Measurements from ENCODE around the gene GIPR.
"Not testable (repeated sequence)": the region's sequence is repeated elsewhere in the genome, so short reads cannot be mapped to it uniquely, and the experiment has no call there.

The GIPR gene

DNA sequence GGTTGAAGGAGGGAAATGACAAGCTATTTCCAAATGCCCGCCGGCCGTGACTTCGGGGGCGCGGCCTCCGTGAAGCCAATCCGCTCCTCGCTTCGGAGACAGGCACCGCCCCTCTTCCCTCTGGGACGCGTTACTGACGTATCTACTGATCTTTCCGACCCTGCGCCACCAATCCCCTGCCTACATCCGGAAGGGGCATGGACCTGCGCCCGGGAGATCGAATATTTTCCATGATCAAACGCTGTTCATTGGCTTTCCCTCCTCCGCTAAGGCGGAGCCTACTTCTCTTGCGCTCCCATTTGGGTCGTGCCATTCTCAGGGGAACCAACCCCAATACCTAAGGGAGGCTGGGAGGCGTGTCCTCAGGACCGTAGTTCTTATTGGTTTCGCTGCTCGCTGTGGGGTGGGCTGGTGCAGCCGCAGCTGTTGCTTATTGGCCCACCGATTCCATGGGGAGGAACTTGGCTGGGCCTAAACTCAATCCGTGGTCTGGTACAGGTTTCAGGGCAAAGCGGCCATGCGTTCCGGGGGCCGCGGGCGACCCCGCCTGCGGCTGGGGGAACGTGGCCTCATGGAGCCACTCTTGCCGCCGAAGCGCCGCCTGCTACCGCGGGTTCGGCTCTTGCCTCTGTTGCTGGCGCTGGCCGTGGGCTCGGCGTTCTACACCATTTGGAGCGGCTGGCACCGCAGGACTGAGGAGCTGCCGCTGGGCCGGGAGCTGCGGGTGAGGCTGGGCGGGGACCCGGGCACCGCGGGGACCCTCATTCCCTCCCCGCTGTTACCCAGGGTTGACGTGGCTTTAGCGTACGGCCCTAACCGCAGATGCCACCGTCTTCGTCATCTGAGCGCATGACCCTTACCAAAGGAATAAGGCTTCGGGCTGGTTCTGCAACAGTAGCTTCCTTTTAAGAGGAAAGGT, 24.4 kb downstream of the GIPR start, which contains the start of gene QPCTL:
QPCTL (plus strand) TSS at position 480 of the 919 bp plus-strand sequence; CDS start at position 518, 38 bp downstream.
- peak; percentile 100 for DNase-seq

DNA sequence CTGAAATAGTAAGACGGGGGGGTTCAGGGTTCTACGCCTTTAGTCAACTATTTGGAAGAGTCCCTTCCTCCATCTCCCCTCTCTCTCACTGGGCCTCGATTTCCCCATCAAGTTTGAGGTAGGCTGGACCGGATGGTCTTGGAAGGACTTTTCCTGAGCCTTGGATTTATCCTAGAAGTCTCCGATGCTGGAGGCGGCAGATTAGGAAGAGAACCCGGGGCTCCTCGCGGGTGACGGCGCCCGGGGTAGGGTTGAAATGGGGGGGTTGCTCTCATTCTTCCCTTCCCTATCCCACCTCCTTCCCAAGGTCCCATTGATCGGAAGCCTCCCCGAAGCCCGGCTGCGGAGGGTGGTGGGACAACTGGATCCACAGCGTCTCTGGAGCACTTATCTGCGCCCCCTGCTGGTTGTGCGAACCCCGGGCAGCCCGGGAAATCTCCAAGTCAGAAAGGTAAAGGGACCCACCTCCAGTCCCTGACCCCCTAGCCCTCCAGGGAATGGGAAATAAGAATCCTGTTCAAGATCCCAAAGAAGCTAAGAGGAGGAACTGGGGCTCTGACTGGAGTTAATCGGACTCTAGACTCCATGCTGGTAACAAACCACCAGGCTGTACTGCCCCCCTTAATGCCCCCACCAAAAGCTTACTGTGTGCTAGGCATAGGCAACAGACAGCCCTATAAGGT, 25.2 kb downstream of the GIPR start:
- peak; percentile 58 for DNase-seq

GRCh38 chr19:45701676-45702075, 33.7 kb downstream of the GIPR start:
- DNase-seq, result no peak

- DNase-seq, result no peak
Measured at GRCh38 chr19:45705115-45705514, 37.1 kb downstream of the GIPR start.

GRCh38 chr19:45705710-45706415, 37.8 kb downstream of the GIPR start:
- DNase-seq, result no peak

- DNase-seq, result no peak
Measured at GRCh38 chr19:45710356-45711130, 42.5 kb downstream of the GIPR start.

DNA sequence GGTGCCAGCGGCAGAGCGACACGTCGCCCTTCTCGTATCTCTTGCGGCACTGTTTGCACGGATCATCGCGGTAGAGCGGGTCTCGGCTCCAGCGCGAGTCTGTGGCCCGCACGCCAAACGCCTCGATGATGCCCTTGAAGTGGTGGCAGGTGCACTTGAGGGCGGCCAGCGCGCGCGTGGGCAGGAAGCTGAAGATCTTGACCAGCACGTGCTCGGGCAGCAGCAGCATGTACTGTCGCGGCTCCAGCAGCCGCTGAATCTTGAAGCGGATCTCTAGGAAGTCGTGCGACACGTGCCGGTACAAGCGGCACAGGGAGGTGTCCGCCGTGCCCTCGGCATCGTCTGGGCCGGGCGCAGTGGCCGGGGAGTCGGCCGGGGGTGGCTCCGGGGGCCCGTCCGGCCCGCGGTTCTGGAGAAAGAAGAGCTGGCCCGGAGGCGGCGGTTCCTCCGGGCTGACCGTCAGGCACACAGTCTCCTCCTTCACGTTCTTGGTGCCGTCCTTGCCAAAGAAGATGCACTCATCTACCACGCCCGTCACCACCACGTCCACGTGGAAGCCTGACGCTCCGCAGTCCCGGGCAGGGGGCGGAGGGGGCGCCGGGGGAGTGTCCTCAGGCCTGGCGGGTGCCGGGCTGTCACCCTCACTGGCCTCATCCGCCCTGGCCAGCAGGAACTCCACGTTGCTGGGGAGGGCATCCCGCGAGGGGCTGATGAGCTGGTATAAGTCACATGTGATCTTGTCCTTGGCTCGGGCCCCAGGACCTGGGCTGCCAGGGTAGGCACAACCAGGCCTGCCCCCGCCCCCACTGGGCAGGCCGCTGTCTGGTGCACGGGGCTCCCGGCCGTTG, 44.1 kb downstream of the GIPR start:
- no peak for DNase-seq

DNA sequence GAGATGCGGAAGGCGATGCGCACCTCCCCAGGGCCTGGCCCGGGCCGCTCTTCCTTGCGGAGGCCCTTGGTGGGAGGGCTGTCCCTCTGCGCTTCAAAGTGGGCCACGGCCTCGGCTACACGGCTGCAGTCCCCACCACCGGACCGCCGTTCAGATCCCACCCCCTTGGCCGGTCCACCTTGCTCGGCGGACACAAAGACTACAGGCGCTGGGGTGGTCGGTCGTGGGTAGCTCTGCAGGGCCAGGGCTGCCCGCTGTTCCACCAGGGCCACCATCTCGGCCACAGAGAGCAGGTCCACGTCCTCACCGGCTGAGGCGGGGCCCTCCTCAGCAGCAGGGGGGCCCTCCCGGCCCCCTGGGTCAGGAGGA, 44.7 kb downstream of the GIPR start:
- no peak for DNase-seq

GRCh38 chr19:45713141-45713540, 45.1 kb downstream of the GIPR start:
- no peak for DNase-seq

- DNase-seq, result no peak
Measured at GRCh38 chr19:45715139-45715538, 47.1 kb downstream of the GIPR start.

DNA sequence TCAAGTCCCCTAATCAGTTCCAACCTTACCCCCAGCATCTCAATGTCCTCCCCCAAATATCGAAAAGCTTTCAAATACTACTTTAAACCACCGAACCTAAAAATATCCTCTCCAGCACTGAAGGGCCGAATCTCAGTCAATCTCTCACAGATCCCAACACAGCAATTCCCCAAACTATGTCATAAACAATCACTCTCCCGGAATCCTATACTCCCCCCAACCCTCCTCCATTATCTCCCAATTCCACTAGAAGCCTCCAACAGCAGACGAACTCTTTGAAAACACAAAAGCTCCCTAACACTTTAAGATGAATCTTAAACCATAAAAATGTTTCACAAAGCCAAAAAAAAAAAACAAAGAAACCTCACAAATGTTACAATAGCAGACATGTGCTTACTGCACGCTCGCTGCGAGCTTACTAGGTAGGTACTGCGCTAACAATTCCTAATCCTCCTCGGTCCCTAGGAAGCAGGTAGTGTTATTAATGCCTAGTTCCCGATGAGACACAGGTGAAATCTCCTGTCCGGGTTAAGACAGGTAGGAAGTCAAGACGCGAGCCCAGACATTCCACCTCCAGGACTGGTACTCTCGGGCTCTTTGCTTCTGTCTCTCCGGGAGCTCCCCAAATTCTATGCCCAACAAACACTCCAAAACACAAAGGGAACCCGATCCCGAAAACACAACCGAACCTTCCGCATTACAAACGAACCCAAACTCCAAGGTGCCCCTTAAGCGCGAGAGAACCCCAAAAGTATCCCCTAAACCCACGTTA, 48.5 kb downstream of the GIPR start:
- DNase-seq, result peak; percentile 14

GRCh38 chr19:45717131-45717982, 49.3 kb downstream of the GIPR start:
- DNase-seq, result peak; percentile 99

- no peak for DNase-seq
Measured at GRCh38 chr19:45717983-45718650, 50.1 kb downstream of the GIPR start.

GRCh38 chr19:45720065-45720464, 52.0 kb downstream of the GIPR start:
- not testable (repeated sequence) for DNase-seq

DNA sequence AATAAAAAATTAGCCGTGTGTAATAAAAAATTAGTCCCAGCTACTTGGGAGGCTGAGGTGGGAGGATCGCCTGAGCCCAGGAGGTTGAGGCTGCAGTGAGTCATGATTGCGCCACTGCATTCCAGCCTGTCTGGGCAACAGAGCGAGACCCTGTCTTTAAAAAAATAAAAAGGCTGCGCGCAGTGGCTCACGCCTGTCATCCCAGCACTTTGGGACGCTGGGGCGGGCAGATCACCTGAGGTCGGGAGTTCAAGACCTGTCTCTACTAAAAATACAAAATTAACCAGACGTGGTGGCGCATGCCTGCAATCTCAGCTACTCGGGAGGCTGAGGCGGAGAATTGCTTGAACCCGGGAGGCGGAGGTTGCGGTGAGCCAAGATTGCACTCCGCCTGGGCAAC, 60.7 kb downstream of the GIPR start:
- DNase-seq, result not testable (repeated sequence)

DNA sequence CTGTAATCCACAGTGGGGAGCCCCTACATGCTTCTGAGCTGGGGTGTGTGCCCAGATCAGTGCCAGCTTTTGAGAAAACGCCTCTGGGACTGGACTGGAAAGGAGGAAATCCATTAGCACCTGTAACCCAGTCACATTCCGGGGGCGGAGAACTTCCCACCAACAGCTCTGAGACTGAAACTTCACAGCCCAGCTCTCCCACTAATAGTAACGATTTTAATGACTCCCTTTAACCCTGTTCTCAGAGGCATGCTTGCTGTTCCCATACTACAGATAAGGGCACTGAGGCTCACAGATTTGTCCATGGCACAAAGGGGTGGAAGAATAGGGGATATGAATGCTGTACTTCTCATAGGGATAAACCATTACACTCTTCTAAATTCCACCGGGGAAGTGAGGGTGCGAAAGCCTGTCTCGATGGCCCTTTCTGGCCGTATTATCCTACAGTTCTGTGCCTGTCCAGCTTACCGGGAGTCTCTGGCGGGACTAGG, 61.8 kb downstream of the GIPR start:
- DNase-seq, result peak; percentile 7

DNA sequence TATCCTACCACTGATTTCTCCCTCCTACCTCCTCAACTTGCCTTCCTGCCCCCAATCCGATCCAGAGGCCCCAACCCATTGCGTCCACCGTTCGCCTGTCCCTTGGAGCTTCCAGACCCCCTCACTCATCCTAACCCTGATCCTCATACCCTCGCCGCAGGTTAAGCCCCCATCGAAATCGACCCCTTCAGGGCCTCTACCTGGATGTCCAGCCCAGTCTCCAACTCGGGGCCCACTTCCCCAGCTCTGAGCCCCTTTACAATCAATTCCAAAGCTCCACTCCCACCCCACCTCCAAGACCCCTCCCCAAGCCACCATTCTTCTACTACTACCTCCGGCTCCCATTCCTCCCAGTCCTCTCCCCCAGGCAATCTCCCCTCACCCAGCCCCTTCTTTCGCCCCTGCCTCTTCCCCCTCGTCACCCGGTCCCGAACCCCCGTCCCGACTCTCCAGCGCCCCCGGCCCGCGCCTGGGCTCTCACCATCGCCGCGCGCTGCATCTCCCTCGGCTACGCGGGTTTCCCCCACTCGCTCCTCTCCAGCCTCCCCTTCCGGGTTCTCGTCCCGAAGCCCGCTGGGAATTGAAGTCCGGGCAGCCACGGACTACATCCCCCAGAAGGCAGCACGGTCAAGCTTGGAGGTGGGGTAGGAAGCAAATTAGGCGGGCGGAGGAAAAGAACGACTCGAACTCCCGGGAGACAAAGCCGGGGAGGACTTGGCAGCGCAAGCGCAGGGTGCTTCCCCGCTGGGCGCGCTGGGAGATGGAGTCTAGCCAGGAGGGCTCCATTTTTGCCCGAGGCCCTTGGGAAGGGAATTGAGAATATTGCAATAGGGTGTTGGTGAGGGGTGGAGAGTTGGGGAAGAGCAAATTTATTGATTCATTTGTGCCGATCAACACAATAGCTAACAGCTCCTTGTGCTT, 62.6 kb downstream of the GIPR start, which contains the start of gene FBXO46:
FBXO46 (minus strand) TSS at position 529 of the 921 bp plus-strand sequence. CDS start 17,401 bp downstream, outside the sequence.
- DNase-seq, result peak; percentile 99
